Measurements from ENCODE around the gene KRT7. TPM values are rescaled to one million over a fixed set of nuclear protein-coding genes. Genes with fewer than 3 reads are reported as not detected.

KRT7 gene
- total RNA-seq, 2 experiments from 2014 or later: 8.5 to 8.9 TPM

GRCh38 chr12:52243259-52243855 lies 10.3 kb downstream of the KRT7 start:
- Mint-ChIP-seq H3K4me3 (peak overlapping the region; percentile 67), H3K27ac (peak overlapping the region; percentile 90), H3K4me1 (peaks cover 51% of the 10 kb centered on the region), H3K36me3 (no peaks in the 10 kb centered on the region), H3K9me3 (no peaks in the 10 kb centered on the region), H3K27me3 (peaks cover 11% of the 10 kb centered on the region)
- DNase-seq (no peak), ATAC-seq (ENCODE audit: low read depth) (no peak)
- POLR2A ChIA-PET: interaction anchor here (0.9 to 2.2 kb wide), 6 partner anchors 9 to 763 kb away, joined by 3 to 10 read pairs (median 4); partner anchors contain the start of gene EIF4B

DNA sequence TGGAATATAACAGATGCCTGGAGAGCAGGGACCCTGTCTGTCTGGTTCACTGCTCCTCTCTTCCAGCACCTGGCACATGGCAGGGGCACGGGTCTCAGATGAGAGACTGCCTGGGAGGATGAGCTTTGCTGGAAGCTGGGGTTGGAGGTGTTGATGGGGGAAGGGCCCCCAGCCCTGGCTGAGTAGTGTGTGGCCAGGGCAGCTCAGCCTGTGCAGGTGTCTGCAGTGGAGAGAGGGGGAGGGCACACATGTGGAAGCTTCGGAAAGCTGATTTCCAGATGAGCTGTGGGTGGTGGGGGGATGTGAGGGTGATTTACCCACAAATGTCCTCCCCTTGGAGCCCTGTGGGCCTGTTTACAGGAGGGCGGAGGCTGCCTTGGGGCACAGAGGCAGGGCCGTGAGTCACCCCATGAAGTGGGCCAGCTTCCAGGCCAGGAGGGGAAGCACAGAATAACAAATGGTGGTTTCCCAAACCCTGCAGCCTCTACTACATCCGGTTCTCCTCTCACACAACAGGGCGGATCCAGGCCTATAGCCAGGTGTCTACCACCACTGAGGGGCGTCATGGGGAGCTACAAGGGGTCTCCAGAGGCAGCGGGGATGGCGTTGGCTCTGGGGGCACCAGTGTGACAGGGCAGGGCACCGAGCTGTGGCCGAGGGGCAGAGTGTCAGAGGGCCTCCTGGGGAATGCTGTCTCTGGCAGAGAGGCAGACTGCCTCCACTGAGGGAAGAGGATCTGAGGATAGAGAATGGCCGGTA lies 11.0 kb downstream of the KRT7 start:
- Mint-ChIP-seq H3K27ac (peak overlapping the region; percentile 90), H3K36me3 (no peaks in the 10 kb centered on the region), H3K4me1 (peaks cover 54% of the 10 kb centered on the region), H3K9me3 (no peaks in the 10 kb centered on the region), H3K27me3 (peaks cover 10% of the 10 kb centered on the region), H3K4me3 (peak overlapping the region; percentile 67)
- DNase-seq (peak; percentile 63), ATAC-seq (ENCODE audit: low read depth) (peak; percentile 96)
- POLR2A ChIA-PET: interaction anchor here (0.8 to 2.2 kb wide), 8 partner anchors 8 to 762 kb away, joined by 3 to 10 read pairs (median 3); partner anchors contain the start of gene EIF4B

DNA sequence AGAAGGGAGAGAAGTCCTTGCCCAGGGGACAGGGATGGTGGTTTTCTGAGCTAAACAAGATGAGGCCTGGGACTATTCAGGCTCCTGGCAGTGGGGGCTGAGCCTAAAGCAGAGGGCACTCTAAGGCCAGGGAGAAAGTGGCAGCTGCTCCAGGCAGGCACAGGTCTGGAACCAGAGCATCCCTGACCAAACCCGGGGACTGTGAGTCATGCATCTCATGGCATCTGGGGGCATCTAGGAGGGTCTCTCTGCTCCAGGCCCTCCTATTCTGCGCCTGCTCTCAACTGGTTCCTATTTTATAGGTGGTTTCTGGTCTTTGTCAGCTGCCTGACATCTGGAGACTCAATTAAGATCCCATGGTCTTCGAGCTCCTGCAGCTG lies 11.6 kb downstream of the KRT7 start:
- Mint-ChIP-seq H3K9me3 (no peaks in the 10 kb centered on the region), H3K27me3 (peaks cover 9% of the 10 kb centered on the region), H3K4me3 (peak overlapping the region; percentile 67), H3K36me3 (peaks cover 2% of the 10 kb centered on the region), H3K4me1 (peaks cover 57% of the 10 kb centered on the region), H3K27ac (peak overlapping the region; percentile 90)
- POLR2A ChIA-PET: interaction anchor here (0.8 to 2.2 kb wide), 6 partner anchors 7 to 762 kb away, joined by 3 to 10 read pairs (median 3); partner anchors contain the start of gene EIF4B
- ATAC-seq (ENCODE audit: low read depth): peak; percentile 8
- DNase-seq: no peak

DNA sequence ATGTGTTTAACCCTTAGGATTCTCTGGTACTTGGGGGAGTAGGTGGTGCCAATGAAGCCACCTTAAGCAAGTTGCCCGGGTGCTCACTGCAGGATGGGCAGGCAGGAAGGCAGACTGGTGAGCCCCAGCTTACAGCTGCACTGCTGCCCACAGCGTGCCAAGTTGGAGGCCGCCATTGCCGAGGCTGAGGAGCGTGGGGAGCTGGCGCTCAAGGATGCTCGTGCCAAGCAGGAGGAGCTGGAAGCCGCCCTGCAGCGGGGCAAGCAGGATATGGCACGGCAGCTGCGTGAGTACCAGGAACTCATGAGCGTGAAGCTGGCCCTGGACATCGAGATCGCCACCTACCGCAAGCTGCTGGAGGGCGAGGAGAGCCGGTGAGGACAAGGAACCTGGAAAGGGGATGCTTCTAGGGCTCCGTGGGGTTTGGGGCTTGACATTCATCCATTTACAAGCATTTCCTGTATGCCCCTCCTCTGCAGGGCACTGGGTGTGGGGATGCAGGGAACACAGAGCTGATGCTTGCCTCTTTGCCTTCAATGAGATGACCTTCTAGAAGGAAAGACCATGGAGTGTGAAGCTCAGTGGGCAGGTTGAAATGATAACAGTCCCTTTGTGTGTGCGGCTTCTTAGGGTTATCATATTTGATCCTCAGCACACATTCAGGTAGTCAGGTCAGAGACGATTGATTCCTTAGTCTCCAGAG lies 12.4 kb downstream of the KRT7 start:
- Mint-ChIP-seq H3K27ac (peak overlapping the region; percentile 90), H3K4me1 (peaks cover 62% of the 10 kb centered on the region), H3K27me3 (peaks cover 10% of the 10 kb centered on the region), H3K9me3 (no peaks in the 10 kb centered on the region), H3K36me3 (peaks cover 7% of the 10 kb centered on the region), H3K4me3 (peak overlapping the region; percentile 33)
- DNase-seq (no peak), ATAC-seq (ENCODE audit: low read depth) (no peak)
- POLR2A ChIA-PET: no interaction called here

- peak overlapping the region; percentile 82 for H3K27ac Mint-ChIP-seq
- POLR2A ChIA-PET: no interaction called here
- peaks cover 12% of the 10 kb centered on the region for H3K27me3 Mint-ChIP-seq
- no peaks in the 10 kb centered on the region for H3K9me3 Mint-ChIP-seq
- peaks cover 65% of the 10 kb centered on the region for H3K4me1 Mint-ChIP-seq
- peaks cover 7% of the 10 kb centered on the region for H3K36me3 Mint-ChIP-seq
- DNase-seq (no peak), ATAC-seq (ENCODE audit: low read depth) (no peak)
- H3K4me3 Mint-ChIP-seq: peak overlapping the region; percentile 33
These were observed 13.0 kb downstream of the KRT7 start for GRCh38 chr12:52245962-52246569.

DNA sequence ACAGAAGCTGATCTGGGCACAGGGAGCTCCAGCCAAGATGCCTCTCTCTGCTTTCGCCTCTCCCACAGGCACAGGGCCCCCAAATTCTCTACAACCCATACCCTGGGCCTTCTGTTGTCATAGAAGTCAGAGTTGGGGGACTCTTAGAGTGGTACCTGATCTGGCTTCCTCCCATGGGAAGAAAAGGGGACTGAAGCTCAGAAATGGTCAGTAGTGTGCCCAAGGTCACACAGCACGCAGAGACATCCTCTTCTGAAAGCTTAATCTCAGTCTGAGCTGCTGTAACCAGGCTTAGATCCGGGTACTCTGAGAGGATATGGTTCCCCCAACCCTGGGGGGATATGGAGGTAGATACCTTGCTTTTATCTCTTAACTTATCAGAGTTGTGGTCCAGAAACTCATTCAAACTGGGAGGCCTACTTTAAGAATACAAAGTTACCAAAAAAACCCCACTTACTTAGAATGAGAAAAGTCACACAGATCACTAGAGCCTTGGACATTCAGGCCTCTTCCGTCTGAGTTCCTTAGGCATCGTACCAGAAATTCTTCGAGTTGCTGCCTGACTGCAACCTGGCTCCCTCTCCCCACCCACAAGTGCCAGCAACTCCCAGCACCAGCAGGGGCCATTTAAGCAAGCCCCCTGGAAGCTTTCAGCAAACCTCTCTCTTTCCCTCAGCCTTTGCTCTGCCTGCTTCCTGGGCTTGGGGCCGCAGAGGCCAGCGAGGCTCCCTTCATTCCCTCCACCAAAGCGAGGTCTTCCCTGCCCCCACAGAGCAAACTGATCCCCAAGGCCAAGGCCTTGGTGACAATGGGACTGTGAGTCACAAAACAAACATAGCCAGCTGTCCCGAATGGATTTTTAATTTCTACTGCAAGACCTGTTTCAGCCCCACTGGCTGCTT lies 13.9 kb downstream of the KRT7 start:
- POLR2A ChIA-PET: no interaction called here
- H3K9me3 Mint-ChIP-seq: no peaks in the 10 kb centered on the region
- peaks cover 10% of the 10 kb centered on the region for H3K27me3 Mint-ChIP-seq
- DNase-seq (peak; percentile 28), ATAC-seq (ENCODE audit: low read depth) (no peak)
- H3K36me3 Mint-ChIP-seq: peaks cover 11% of the 10 kb centered on the region
- peak overlapping the region; percentile 27 for H3K4me3 Mint-ChIP-seq
- H3K27ac Mint-ChIP-seq: peak overlapping the region; percentile 82
- peaks cover 74% of the 10 kb centered on the region for H3K4me1 Mint-ChIP-seq

DNA sequence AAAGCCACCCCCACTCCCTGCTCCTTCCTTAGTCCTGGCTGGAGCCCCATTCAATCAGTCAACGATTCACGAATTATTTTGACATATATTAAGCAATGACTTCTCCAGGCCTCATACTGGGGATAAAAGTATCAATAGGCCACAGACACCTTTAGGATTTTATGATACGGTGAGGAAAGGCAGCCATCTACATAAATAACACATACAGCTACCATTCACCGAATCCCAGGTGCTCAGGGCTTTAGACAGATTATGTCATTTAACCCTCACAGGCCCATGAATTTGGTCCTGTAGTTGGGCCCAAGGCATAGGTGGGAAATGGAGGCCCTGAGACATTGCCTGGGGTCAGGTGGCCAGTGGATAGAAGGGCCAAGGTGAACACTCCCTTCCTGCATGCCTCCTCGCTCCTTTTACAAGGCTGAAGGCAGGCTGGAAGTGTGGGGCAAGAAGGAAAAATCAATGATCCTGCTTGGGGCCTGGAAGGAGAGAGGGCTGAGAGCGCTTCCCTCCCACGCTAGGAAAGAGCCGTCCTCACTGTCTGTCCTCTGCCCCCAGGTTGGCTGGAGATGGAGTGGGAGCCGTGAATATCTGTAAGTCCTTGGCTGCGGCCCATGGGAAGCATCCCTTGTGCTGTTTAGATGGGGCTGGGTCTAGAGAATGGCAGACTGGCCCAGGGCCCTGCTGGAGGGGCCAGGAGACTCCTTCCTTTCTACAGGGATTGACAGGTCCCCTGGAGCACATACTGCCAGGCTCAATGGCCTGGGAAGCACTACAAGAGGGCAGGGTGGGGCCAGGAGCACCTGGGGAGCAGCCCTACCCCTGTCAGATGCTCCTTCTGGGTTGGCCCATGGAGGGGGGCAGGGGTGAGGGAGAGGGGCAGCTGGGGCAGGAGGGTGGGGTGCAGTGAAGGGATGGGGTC lies 14.8 kb downstream of the KRT7 start:
- ATAC-seq (ENCODE audit: low read depth) (no peak), DNase-seq (peak; percentile 29)
- Mint-ChIP-seq H3K4me1 (peaks cover 76% of the 10 kb centered on the region), H3K4me3 (no peak overlapping the region), H3K9me3 (no peaks in the 10 kb centered on the region), H3K36me3 (peaks cover 14% of the 10 kb centered on the region), H3K27ac (peak overlapping the region; percentile 82), H3K27me3 (peaks cover 10% of the 10 kb centered on the region)
- POLR2A ChIA-PET: no interaction called here

GRCh38 chr12:52248541-52249461 lies 15.8 kb downstream of the KRT7 start:
- peak overlapping the region; percentile 76 for H3K27ac Mint-ChIP-seq
- no peak overlapping the region for H3K4me3 Mint-ChIP-seq
- ATAC-seq (ENCODE audit: low read depth) (no peak), DNase-seq (no peak)
- POLR2A ChIA-PET: no interaction called here
- H3K27me3 Mint-ChIP-seq: peaks cover 10% of the 10 kb centered on the region
- peaks cover 15% of the 10 kb centered on the region for H3K36me3 Mint-ChIP-seq
- no peaks in the 10 kb centered on the region for H3K9me3 Mint-ChIP-seq
- H3K4me1 Mint-ChIP-seq: peaks cover 76% of the 10 kb centered on the region

GRCh38 chr12:52249511-52250047 lies 16.5 kb downstream of the KRT7 start:
- H3K4me3 Mint-ChIP-seq: peak overlapping the region; percentile 36
- POLR2A ChIA-PET: no interaction called here
- H3K36me3 Mint-ChIP-seq: peaks cover 15% of the 10 kb centered on the region
- H3K4me1 Mint-ChIP-seq: peaks cover 71% of the 10 kb centered on the region
- H3K27me3 Mint-ChIP-seq: peaks cover 12% of the 10 kb centered on the region
- no peak for ATAC-seq (ENCODE audit: low read depth)
- peak; percentile 28 for DNase-seq
- no peaks in the 10 kb centered on the region for H3K9me3 Mint-ChIP-seq
- H3K27ac Mint-ChIP-seq: peak overlapping the region; percentile 76

DNA sequence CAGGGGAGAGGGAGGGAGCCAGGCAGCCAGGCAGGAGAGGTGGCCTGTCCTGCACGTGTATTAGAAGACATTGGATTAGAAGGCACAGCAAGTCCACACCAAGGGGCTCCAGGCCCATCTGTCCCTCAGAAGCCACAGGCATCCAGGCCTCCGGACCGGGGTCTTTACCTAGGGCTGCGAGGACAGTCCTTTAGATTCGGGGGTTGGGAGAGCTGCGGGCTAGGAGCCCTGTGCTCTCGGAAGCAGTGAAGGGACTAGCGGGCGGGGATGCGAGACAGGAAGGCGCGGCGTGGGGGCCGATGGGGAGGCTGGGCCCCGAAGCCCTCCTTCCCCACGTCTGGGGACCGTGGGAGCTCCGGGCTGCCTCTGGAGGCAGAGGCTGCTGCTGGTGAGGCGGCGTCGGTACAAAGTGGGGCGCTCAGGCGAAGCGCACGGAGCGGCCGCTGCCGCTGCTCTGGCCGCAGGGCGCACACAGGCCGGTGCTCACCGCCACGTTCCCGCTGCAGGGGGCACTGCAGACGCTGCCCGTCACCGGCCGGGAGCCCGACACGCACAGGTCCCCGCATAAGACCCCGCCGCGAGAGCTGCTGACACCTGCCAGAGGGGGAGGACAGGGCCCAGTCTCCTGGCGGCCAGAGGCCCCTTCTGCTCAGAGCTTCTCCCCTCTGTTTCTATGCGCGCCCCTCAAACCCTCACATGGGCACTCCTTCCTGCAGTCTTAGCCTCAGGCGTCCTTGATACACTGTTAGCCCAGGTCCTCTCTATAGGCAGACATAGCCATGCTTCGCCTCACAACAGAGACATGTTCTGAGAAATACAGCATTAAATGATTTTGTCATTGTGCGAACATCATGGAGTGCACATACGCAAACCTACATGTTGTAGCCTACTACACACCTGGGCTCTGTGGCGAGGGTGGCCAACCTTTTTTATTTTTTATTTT lies 17.3 kb downstream of the KRT7 start:
- peak; percentile 11 for ATAC-seq (ENCODE audit: low read depth)
- Mint-ChIP-seq H3K27me3 (peaks cover 18% of the 10 kb centered on the region), H3K27ac (peak overlapping the region; percentile 76), H3K36me3 (peaks cover 15% of the 10 kb centered on the region), H3K4me1 (peaks cover 69% of the 10 kb centered on the region), H3K4me3 (peak overlapping the region; percentile 42), H3K9me3 (no peaks in the 10 kb centered on the region)
- peak; percentile 49 for DNase-seq
- POLR2A ChIA-PET: no interaction called here

Data from activated naive CD8-positive, alpha-beta T cell treated with anti-CD3 and anti-CD28 coated beads, Interleukin-2, amount 10 ng/mL, durations not matched to agents 7 days and 5 days (primary cell).